HG03432 (cell line): Measurements from ENCODE around the gene SLC35E2B.

Experiments used
- ATAC-seq: cut with Tn5 transposase; IDR thresholded peaks from one replicate; pipeline ENCODE4 v1.9.1; 2021; ENCODE audit warnings: mild to moderate bottlenecking, moderate library complexity; ENCODE audit not compliant: unreplicated experiment

Gene SLC35E2B

DNA sequence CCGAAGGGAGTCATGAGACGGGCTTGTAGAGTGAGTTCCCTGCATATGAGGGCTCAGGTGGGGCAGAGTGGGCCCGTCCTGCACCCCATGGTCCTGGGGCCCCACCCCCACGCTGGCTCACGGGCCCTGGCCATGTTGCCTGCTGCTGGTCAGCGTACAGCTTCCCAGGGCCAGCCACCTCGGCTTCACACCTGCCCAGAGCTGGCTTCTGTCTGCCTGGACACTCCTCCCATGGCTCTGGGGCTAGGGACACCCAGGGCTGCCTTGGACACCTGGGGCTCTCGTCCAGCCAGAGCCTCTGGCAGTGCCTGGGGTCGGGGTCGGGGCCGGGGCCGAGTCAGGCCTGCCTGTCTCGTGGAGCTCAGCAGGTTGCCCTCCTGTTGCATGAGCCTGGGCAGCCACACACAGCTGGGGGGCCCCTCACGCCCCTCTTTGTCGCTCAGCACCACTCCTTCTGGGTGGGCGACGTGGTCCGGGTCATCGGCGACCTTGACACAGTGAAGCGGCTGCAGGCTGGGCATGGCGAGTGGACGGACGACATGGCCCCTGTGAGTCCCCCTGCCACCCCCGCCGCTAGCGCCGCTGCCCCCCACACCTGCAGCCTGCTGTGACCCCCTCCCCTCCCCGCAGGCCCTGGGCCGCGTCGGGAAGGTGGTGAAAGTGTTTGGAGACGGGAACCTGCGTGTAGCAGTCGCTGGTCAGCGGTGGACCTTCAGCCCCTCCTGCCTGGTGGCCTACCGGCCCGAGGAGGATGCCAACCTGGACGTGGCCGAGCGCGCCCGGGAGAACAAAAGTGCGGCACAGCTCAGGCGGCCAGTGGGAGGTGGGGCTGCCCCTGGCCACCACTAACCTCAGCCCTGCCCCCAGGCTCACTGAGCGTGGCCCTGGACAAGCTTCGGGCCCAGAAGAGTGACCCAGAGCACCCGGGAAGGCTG, 66.1 kb downstream of the SLC35E2B start:
- ATAC-seq: no peak

DNA sequence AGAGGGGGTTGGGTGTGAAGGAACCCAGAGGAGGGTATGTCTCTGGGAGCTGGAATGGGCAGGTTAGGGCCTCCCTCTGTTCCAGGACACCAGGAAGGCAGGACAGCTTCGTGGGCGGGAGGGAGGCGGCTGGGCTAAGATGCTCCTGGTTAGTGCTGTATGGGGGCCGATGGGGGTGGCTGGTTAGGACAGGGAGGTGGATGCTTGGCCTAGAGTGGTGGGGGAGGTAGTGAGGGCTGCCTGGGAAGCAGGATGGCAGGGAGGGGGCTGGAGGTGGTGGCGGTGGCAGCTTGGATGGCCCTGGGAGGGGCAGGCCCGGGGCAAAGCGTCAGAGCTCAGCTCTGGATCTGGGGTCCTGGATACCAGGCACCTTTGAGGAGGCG, 66.8 kb downstream of the SLC35E2B start:
- ATAC-seq: no peak

DNA sequence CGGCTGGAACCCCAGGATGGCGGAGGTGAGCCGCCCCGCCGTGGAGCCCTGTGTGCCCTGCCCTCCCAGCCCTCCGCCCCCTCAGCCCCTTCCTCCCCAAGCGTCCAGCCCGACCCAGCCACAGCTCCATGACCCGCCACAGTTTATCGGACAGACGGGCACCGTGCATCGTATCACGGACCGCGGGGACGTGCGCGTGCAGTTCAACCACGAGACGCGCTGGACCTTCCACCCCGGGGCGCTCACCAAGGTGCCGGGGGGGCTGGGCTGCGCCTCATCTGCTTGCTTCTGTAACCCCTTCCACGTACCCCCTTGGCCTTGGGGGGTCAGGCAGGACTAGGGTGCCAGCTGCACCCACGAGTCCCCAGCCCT, 67.2 kb downstream of the SLC35E2B start:
- no peak for ATAC-seq

DNA sequence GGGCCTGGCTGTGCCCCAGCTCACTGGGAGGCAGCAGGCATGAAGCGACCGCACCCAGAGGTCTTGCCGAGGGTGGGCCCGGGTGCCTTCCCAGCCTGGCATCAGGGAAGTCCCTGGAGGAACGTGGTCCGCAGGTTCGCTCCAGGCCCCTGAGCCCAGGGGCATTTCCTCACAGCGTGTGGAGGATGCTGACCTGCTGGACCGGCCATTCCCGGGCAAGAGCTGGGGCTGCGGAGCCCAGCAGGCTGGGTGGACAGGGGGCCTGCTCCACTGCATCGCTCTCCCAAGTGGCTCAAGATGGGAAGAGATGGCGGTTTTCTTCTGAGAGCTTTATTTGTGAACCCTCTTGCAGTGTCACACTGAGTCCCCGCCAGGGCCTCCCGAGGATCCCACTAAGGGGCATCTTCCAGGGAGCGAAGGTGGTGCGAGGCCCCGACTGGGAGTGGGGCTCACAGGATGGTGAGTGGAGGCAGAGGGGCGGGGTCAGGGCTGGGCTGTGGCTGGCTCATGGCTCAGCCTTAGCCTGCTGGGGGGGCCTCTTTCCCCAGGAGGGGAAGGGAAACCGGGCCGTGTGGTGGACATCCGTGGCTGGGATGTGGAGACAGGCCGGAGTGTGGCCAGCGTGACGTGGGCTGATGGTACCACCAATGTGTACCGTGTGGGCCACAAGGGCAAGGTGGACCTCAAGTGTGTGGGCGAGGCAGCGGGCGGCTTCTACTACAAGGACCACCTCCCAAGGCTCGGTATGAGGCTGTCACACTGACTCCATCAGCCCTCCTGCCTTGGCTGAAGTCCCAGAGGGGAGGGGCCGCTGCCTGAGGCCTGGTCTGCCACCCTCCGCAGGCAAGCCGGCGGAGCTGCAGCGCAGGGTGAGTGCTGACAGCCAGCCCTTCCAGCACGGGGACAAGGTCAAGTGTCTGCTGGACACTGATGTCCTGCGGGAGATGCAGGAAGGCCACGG, 67.9 kb downstream of the SLC35E2B start:
- ATAC-seq: no peak

DNA sequence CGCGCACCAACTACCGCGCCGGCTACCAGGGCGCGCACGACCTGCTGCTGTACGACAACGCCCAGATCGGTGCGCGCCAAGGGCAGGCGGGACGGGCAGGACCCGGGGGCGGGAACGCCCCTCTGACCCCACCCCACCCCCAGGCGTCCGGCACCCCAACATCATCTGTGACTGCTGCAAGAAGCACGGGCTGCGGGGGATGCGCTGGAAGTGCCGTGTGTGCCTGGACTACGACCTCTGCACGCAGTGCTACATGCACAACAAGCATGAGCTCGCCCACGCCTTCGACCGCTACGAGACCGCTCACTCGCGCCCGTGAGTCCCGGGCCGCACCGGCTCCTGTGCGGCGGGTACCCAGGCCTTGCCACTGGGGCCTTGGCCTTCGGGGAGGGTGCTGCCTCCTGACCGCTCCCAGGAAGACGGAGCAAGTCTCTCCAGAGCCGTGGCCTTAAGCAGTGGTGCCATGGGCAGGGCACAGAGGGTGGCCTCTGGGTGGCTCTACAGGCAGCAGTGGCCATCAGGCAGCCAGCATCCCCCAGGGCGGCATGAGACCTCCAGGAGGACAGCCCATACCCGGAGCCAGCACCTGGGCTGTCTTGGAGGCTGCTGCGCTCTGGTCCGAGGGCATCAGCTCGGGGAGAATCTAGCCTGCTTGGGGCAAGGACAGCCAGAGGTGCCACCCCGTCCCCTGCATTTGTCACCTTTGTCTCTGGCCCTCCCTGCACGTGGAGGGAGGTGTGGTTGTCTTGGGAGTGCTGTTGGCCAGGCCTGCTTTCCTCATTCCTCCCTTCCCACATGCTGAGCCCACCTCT, 68.8 kb downstream of the SLC35E2B start:
- no peak for ATAC-seq

DNA sequence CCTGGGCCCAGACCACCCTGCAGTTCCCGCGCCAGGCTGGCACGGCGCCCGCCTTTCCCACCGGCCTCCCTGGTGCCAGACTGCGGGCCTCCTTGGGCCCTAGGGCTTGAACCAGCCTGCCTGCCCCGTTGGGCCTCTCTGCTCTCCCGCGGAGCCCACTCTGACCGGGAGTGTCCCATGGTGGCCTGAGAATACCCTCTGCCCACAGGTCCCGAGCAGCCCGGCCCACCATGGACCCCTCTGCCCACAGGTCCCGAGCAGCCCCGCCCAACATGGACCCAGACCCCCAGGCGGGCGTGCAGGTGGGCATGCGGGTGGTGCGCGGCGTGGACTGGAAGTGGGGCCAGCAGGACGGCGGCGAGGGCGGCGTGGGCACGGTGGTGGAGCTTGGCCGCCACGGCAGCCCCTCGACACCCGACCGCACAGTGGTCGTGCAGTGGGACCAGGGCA, 69.4 kb downstream of the SLC35E2B start:
- no peak for ATAC-seq

DNA sequence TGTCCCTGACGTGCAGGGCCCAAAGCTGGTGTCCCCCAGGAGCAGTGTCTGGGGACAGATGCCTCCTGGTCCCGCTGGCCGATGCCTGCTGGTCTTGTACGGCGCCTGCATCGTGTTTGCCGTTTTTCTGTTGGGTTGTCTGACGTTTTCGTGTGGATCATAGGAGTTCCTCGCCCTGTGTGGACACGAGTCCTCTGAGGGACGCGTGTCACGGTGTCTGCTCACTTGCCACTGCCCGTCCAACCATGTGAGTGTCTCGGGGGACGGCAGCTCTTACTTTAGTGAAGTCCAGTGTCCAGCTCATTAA, 69.9 kb downstream of the SLC35E2B start:
- no peak for ATAC-seq

DNA sequence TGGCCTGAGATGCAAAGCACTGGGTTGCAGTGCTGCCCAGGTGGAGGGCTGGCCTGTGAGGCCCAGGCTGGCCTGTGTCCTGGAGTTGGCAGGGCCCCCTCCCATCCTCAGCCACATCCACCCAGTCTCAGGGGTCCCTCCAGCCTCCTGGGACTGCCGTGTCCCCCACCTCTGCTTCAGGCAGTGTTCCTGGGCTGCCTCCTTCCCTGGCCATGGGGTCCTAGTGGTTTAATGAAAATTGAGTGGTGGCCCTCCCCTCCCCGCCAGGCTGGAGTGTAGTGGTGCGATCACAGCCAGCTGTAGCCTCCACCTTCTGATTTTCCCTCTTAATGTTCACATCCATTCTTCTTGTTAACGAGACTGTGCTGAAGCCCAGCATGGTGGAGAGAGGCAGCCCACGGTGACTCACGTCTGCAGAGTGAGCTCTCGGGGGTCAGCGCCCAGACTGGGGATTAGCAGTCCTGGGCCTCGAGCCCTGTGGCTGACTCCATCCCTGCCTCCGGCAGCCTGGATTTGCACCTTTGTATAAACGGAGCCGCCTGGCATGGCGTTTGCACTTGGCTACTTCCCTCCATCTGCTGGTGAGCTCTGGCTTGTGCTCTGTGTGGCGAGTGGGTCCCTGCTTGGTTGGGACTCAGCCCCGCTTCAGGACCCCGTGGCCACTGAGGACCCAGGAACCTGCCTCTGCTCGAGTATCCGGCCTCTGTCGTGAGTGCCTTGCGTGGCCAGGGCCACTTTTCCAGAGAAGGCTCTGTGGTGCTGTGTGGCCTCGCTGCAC, 70.4 kb downstream of the SLC35E2B start:
- ATAC-seq: no peak

DNA sequence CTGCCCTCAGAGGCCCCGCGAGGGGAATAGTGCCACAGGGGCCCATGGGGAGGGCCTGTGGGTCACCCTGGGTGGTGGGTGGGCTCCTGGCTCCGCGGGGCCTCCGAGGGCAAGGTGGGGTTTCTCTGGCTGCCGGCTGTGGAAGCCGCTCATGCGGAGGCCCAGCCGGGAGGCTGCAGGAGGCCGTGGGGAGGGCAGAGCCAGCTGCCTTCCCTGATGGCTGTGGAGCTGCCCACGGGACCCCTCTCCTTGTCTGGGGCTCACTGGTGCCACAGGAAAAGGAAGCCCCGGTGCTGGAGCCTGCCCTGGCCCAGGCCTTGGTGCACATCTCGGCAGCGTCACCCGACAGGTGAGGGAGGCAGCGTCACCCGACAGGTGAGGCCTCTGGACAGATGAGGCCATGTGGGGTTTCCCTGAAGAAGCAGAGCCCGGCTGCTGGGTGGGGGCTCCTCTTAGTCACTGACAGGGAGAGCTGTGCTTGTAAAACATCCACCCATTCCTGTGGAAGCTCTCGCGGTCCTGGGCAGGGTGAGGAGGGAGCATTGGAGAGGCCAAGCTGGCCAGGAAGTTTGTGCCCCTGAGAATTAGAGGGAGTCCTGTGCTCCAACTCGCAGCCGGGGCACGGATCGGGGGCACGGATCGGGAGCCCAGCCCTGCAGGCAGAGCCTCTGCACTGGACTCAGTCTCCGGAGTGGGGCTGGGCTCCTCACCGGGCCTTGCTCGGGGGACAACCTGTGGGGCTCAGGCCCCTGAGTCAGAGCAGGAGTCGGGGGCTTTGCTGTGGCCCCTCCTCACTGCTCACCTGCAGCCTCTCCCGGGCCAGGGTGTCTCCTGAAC, 71.2 kb downstream of the SLC35E2B start:
- no peak for ATAC-seq

DNA sequence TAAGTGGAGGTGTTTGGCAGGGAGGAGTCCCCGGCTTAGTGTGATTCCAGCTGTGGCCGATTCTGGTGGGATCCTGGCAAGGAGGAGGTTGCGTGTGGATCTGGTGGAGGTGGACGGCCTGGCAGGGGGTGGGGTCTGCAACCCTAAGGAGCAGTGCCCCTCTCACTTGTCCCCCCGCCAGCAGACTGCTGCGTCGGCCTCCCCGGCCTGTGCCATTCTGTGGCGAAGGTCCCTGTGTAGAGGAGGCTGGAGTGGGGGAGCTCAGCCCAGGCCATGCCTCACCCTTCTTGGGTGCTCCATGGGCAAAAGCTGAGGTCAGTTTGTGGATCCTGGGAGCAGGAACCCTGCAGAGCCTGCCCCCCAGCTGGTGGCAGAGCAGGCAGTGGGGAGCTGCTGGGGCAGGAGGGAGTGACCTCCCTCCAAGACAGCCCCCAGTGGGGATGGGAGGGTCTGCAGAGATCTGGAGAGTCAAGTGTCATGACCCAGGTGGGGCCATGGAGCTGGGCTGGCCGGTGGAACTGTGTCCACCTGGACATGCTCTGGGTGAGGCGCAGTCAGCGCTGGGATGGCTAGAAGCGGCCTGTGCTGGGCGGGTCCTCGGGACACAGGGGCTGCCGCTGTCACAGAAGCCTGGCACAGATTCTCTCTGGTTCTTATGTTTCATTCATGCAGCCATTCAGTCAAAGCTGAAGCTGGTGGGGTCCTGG, 72.0 kb downstream of the SLC35E2B start:
- no peak for ATAC-seq

DNA sequence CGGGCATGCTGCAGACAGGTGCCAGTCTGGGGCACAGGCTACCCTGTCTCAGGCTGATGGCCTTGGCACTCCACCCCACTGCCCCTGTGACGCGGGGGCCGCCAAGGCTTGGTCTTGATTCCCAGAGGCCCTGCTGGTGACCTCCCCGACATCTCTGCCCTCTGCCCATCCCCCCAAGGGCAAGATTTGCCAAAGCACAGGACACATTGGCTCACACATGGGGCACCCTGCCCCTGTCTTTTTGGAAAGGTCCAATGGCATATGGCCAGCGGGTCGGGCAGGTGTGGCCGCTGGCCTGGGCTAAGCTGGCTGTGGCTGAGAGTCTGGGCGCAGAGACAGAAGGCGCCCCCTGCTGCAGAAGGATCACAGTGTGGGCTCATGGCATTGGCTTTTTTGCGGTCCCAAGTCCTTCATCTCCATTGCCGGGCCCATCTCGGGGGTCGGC, 72.7 kb downstream of the SLC35E2B start:
- no peak for ATAC-seq

DNA sequence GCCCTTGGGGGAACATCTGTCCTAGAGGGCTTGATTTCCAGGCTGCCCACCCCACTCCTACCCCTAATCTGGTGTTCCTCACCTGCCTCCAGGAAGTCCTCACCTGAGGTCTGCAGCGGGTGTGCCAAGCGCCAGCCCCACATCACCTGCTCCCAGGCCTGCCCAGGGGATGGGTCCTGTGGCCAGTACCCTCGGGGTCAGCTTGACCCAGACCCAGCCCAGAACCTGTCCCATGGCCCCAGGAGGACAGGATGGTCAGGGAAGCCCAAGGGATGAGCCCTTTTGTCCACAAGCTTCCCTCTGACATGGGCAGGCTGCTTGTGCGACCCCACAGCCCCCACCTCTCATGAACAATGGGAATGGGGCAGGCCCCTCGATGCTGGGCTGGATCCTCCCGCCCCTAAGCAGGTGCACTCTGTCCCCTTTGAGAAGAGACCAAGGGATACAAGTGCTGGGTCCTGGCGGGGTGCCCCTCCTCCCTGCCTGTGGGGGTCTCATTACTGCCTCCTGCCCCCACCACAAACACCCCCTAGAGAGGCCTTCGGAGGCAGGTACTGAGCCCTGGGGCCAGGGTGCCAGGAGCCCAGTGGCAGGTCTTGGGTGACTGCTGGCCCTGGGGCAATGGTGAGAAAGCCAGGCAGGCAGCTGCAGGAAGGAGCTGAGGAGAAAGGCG, 74.1 kb downstream of the SLC35E2B start:
- no peak for ATAC-seq

DNA sequence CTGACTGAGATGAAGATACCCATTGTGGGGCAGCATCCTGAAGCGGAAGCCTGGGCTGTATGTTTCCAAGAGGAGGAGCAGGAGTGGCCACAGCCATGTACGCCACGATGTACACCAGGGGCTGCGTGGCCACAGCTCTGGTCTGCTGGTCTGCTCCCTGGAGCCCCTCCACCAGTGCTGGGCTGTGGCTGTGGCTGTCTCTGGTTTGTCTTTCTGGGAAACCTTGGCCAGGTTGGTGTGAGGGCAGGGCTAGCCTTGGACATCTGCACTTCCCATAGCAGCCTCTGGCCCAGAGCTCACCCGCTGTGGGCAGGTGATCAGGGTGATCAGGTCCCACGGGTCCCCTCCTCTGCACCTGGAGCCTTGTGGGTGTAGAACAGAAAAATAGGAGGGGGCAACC, 74.7 kb downstream of the SLC35E2B start:
- no peak for ATAC-seq

DNA sequence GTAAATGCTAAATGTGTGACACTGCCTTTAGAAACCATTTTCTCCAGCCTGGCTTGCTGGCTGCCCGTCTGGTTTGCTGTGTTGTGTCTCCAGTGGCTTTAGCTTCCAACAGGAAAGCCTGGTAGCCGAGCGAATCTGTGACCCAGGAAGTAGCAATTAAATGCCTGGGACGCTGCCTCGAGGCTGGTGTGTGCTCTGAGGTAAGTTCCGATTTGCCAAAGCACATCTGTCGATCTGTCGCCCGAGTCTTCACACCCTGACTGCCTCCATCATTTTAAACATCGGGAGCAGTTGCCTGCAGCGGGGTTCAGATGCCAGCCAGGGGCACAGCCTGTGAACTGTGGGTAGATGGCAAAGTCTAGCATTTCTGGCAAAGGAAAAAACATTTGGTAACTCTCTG, 75.1 kb downstream of the SLC35E2B start:
- ATAC-seq: no peak

DNA sequence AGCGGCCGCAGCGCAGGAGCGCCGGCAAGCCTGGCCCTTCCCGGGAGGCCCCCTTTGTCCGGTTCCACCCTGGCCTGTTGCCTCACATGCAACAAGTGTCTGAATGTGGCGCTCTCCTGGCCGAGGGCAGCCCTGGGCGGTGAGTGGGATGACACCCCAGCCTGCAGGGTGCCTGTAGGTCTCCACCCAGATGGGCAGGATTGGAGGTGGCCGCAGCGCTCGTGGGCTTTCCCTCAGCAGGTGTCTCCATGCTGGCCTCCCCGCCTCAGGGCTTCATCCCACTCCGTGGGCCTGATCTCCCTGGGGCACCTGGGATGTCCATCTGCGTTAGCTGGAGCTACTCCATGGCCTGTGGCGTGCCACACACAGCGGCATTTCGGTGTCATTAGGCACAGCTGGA, 75.8 kb downstream of the SLC35E2B start:
- ATAC-seq: no peak

DNA sequence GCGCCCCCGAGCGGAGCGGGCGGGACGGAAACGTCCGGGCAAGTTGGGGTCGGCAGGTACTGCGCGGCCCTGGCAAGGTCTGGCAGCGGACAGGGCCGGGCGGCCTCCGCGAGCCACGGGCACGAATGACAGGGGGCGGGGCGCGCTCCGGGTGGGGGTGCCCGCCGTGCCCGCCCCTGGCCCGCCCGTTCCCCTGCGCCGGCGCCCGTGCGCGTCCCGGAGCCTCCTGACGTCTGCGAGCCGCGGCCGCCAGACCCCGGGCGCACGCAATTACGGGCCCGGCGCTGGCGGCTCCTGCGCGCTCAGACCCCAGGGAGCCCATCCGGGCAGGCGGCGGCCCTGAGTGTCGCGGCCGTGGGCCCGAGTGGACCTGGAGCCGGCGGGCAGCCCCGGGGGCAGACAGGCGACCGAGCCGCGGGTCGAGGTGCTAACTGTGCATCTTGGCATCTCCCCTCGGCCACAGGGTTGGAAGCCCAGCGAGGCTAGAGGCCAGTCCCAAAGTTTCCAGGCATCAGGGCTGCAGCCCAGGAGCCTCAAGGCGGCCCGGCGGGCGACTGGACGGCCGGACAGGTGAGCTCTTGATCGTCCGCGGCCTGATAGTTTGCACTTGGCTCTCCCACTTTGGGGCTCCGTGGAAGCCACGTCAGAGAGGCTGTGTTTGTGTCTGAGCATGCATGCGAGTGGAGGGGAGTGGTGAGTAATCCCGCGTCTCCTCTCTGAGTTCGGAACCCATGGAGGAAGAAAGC, 76.4 kb downstream of the SLC35E2B start:
- peak; percentile 24 for ATAC-seq

DNA sequence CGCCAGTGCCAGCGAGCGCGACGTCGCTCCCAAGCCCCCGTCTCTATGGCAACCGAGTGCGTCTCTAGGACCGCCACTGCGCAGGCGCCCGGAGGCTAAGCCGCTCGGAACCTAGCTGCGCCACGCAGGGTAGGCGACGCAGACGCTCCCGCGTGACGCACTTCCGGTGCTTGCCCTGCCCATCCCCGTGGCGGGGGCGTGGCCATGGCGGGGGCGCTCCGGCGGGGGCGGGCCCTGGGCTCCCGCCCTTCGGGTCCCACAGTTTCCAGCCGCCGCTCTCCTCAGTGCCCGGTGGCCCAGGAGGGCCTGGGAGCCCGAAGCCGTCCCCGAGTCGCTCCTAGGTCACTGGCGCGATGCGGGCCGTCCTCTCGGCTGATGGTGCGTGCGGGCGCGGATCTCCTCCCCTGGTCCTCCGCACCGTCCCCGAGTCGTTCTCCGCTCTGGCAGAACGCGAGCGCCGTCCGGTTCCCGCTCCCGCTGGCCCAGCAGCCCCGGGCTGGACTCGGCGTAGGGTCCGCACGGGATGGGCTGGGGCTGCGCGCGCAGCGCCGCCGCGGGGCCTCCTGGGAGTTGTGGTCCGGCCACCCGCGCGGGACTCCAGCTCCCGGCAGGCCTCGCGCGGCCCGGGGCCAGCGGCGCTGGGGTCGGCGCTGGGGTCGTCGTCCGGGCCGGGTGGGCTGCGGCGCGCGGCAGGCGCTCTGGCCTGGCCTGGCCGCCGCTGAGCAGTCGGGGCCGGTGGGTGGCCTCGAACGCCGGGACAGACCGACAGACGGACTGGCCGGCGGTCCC, 77.1 kb downstream of the SLC35E2B start, which contains the start of gene MIB2:
MIB2 (plus strand) TSS at position 245 of the 789 bp plus-strand sequence. CDS start 7,953 bp downstream, outside the sequence.
- ATAC-seq: peak; percentile 82
